Measurements from ENCODE around the gene UBXN6.

GRCh38 chr19:4500841-4501591 is 43.4 kb upstream of the UBXN6 start:
- TF ChIP-seq CTCF (IDR thresholded peaks at IDR 0.05; ENCODE audit: insufficient read depth, low read length, poor library complexity, severe bottlenecking) = no peak
- no peak for TF ChIP-seq EZH2phosphoT487 (conservative IDR thresholded peaks at IDR 0.05; ENCODE audit: low read length)
